ENCODE data around the gene LIN9. TPM values are rescaled to one million over a fixed set of nuclear protein-coding genes. Genes with fewer than 3 reads are reported as not detected.
A peak's percentile ranks its signal among the peaks of the same experiment; 100 is the strongest.

The LIN9 gene
- total and polyA plus RNA-seq, 12 donors, result 0.97 to 5.7 (median 2.1) TPM

GRCh38 chr1:226308166-226308722 lies 720 bp downstream of the LIN9 start:
- Histone ChIP-seq H3K27ac (peak overlapping the region in 2 of 5 donors; percentile 48 to 89), H3K36me3 (replicated peaks in 1 of 2) (no peaks in the 10 kb centered on the region), H3K9me3 (replicated peaks in 1 of 3) (no peaks in the 10 kb centered on the region), H3K4me1 (replicated peaks in 1 of 2) (peaks cover 0 to 10% of the 10 kb centered on the region in 2 donors), H3K4me3 (peak overlapping the region in 3 of 4 donors; percentile 68 to 73 (median 73)), H3K27me3 (no peaks in the 10 kb centered on the region)
- TF ChIP-seq CTCF (IDR thresholded peaks at IDR 0.05), result no peak
- WGBS, 4 donors, result 5 to 26% (median 8%) methylated on average over 2 to 14 of the region's 14 CpGs
- intact Hi-C loops (cut with DNase I), result no loop called here
- peak in 4 of 7 donors; percentile 9 to 54 (median 24) for DNase-seq

- no peak overlapping the region for H3K4me3 ChIP-seq
- DNase-seq, result no peak
- H3K9me3 ChIP-seq (replicated peaks in 1 of 3), result no peaks in the 10 kb centered on the region
- 95 to 100% (median 96%) methylated on average over 2 of the region's 2 CpGs for WGBS, 4 donors
- intact Hi-C loops (cut with DNase I), result no loop called here
- H3K4me1 ChIP-seq (replicated peaks in 1 of 2), result peaks cover 0 to 10% of the 10 kb centered on the region in 2 donors
- H3K27ac ChIP-seq, result no peak overlapping the region
- TF ChIP-seq CTCF (IDR thresholded peaks at IDR 0.05) (no peak), POLR2A (IDR thresholded peaks at IDR 0.05) (no peak)
- H3K27me3 ChIP-seq, result no peaks in the 10 kb centered on the region
- no peaks in the 10 kb centered on the region for H3K36me3 ChIP-seq (replicated peaks in 1 of 2)
Observed at GRCh38 chr1:226306425-226306824, 2.5 kb downstream of the LIN9 start.

GRCh38 chr1:226305184-226305583 lies 3.8 kb downstream of the LIN9 start:
- Histone ChIP-seq H3K9me3 (replicated peaks in 1 of 3) (no peaks in the 10 kb centered on the region), H3K27ac (no peak overlapping the region), H3K4me1 (replicated peaks in 1 of 2) (peaks cover 0 to 9% of the 10 kb centered on the region in 2 donors), H3K4me3 (no peak overlapping the region), H3K36me3 (replicated peaks in 1 of 2) (no peaks in the 10 kb centered on the region), H3K27me3 (no peaks in the 10 kb centered on the region)
- intact Hi-C loops (cut with DNase I), result no loop called here
- no peak for DNase-seq
- TF ChIP-seq CTCF (IDR thresholded peaks at IDR 0.05), result no peak
- no peak for TF ChIP-seq POLR2A (IDR thresholded peaks at IDR 0.05)
- 87 to 95% (median 93%) methylated on average over 5 of the region's 5 CpGs for WGBS, 4 donors

- WGBS, 4 donors, result 91 to 96% (median 93%) methylated on average over 4 of the region's 4 CpGs
- intact Hi-C loops (cut with DNase I), result no loop called here
- no peak for DNase-seq
- Histone ChIP-seq H3K4me3 (no peak overlapping the region), H3K36me3 (replicated peaks in 1 of 2) (no peaks in the 10 kb centered on the region), H3K9me3 (replicated peaks in 1 of 3) (no peaks in the 10 kb centered on the region), H3K27ac (no peak overlapping the region), H3K4me1 (replicated peaks in 1 of 2) (peaks cover 0 to 5% of the 10 kb centered on the region in 2 donors), H3K27me3 (no peaks in the 10 kb centered on the region)
- TF ChIP-seq CTCF (IDR thresholded peaks at IDR 0.05) (no peak), POLR2A (IDR thresholded peaks at IDR 0.05) (no peak)
Observed at GRCh38 chr1:226304291-226304955, 4.5 kb downstream of the LIN9 start.
